HCT116 (cell line): ENCODE data around the gene ZNRF2.

Source experiments
- CEBPB ChIP-seq: IDR thresholded peaks from 2 replicates; pipeline ENCODE4 v1.6.1; 2012; ENCODE audit warnings: low read depth
- EZH2 ChIP-seq: fragments of 200-600 bp; sonication (generic); IDR thresholded peaks from 2 replicates; pipeline ENCODE4 v1.6.1; 2017; ENCODE audit warnings: antibody characterized with exemption, mixed run types
- EZH2phosphoT487 ChIP-seq: fragments of 200-600 bp; IDR thresholded peaks from 2 replicates; pipeline ENCODE4 v1.6.1; 2018; ENCODE audit warnings: antibody characterized with exemption, borderline replicate concordance
- JUND ChIP-seq: IDR thresholded peaks from 2 replicates; pipeline ENCODE4 v1.6.1; 2012
- MAX ChIP-seq: IDR thresholded peaks from 2 replicates; pipeline ENCODE4 v1.6.1; 2012
- POLR2A ChIP-seq: IDR thresholded peaks from 2 replicates; pipeline ENCODE4 v1.7.0; 2011; ENCODE audit warnings: borderline replicate concordance; ENCODE audit not compliant: insufficient read depth, insufficient read length; ENCODE audit errors: extremely low read depth
- POLR2AphosphoS5 ChIP-seq: IDR thresholded peaks from 2 replicates; pipeline ENCODE4 v1.6.1; 2011; ENCODE audit warnings: mild to moderate bottlenecking, low read depth, low read length, moderate library complexity
- REST ChIP-seq: IDR thresholded peaks from 2 replicates; pipeline ENCODE4 v1.6.1; 2012; ENCODE audit warnings: low read depth
- SIN3A ChIP-seq: IDR thresholded peaks from 2 replicates; pipeline ENCODE4 v1.6.1; 2012; ENCODE audit warnings: low read depth
- ZBTB33 ChIP-seq: IDR thresholded peaks from 2 replicates; pipeline ENCODE4 v1.6.1; 2011; ENCODE audit warnings: mild to moderate bottlenecking, low read length, moderate library complexity; ENCODE audit not compliant: insufficient replicate concordance; ENCODE audit errors: extremely low read depth
- ZNF274 ChIP-seq: fragments of 200-500 bp; sonication (Bioruptor generic); IDR thresholded peaks from 2 replicates; pipeline ENCODE4 v1.6.1; 2014; ENCODE audit warnings: mild to moderate bottlenecking, low read depth, low read length, inconsistent platforms
- TF ChIP-seq, protein P1 (sequence below), 3 experiments: fragments of 200-600 bp in 1 of 3; sonication (generic) in 1 of 3; IDR thresholded peaks in 2 of 3; conservative IDR thresholded peaks in 1 of 3; 2 replicates each; pipeline ENCODE4 v1.5.1; 2012 to 2017; ENCODE audit warnings: low read depth in 2 of 3, low read length in 2 of 3, antibody characterized with exemption in 1 of 3, borderline replicate concordance in 1 of 3, control low read depth in 1 of 3, mild to moderate bottlenecking in 1 of 3, mixed read lengths in 1 of 3, mixed run types in 1 of 3, moderate library complexity in 1 of 3; ENCODE audit not compliant: insufficient read depth in 1 of 3
- TF ChIP-seq, protein P2 (sequence below): IDR thresholded peaks from 2 replicates; pipeline ENCODE4 v1.6.1; 2012

GRCh38 chr7:30268586-30268985 lies 15.8 kb upstream of the ZNRF2 start:
- TF ChIP-seq POLR2AphosphoS5 (no peak), CEBPB (no peak), POLR2A (no peak), EZH2 (no peak), MAX (no peak), REST (no peak), ZNF274 (no peak), JUND (no peak), SIN3A (no peak), EZH2phosphoT487 (no peak), ZBTB33 (no peak)
- TF ChIP-seq, protein P1, sequence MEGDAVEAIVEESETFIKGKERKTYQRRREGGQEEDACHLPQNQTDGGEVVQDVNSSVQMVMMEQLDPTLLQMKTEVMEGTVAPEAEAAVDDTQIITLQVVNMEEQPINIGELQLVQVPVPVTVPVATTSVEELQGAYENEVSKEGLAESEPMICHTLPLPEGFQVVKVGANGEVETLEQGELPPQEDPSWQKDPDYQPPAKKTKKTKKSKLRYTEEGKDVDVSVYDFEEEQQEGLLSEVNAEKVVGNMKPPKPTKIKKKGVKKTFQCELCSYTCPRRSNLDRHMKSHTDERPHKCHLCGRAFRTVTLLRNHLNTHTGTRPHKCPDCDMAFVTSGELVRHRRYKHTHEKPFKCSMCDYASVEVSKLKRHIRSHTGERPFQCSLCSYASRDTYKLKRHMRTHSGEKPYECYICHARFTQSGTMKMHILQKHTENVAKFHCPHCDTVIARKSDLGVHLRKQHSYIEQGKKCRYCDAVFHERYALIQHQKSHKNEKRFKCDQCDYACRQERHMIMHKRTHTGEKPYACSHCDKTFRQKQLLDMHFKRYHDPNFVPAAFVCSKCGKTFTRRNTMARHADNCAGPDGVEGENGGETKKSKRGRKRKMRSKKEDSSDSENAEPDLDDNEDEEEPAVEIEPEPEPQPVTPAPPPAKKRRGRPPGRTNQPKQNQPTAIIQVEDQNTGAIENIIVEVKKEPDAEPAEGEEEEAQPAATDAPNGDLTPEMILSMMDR (IDR thresholded peaks at IDR 0.05 in 2 of 3, conservative IDR thresholded peaks at IDR 0.05 in 1 of 3; ENCODE audit: borderline replicate concordance in 1 of 3, insufficient read depth in 1 of 3, low read depth in 2 of 3, low read length in 2 of 3) = no peak
- TF ChIP-seq, protein P2, sequence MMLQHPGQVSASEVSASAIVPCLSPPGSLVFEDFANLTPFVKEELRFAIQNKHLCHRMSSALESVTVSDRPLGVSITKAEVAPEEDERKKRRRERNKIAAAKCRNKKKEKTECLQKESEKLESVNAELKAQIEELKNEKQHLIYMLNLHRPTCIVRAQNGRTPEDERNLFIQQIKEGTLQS = no peak
